Measurements from ENCODE around the gene HOXB5.

The HOXB5 gene

DNA sequence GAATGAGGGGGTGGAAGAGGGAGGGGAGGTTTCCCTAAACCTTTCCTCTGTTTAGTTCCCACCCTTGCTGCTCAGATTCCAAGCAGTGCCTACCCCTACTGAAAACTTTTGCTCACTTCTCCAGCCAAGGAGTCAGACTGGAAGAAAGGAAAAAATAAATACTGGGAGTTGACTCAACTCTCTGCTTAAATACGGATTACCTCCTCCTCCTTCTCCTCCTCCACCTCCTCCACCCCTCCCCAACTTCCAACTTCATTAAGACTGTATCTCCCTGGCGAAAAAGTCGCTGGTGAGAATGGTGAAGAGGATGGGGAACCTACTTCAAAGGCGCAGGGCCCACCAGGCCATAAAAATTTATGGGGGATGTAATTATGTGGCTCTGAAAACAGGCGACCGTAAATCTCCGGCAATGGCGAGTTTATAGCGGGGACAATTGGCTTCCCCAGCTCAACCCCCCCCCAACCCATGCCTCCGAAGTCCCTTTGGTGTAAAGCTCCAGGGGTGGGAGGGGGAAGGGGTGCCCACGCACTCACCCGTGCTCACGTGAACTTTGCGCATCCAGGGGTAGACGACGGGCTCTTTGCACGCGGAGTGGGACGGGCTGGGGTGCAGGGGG, 16.1 kb downstream of the HOXB5 start (continued):
- TF ChIP-seq, protein P1, sequence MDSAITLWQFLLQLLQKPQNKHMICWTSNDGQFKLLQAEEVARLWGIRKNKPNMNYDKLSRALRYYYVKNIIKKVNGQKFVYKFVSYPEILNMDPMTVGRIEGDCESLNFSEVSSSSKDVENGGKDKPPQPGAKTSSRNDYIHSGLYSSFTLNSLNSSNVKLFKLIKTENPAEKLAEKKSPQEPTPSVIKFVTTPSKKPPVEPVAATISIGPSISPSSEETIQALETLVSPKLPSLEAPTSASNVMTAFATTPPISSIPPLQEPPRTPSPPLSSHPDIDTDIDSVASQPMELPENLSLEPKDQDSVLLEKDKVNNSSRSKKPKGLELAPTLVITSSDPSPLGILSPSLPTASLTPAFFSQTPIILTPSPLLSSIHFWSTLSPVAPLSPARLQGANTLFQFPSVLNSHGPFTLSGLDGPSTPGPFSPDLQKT (IDR thresholded peaks at IDR 0.05; ENCODE audit: borderline replicate concordance, low read depth, low read length): no peak
- TF ChIP-seq ZNF114 (tag by site-specific recombination; IDR thresholded peaks at IDR 0.05) (no peak), TCF7L2 (IDR thresholded peaks at IDR 0.05; ENCODE audit: borderline replicate concordance, low read depth, low read length) (peak; percentile 100), ZNF707 (tag by site-specific recombination; IDR thresholded peaks at IDR 0.05) (no peak), ZSCAN23 (tag by site-specific recombination; IDR thresholded peaks at IDR 0.05) (0 out of 2 replicates have a peak, but pooled peaks have one; percentile 25), OVOL3 (tag by site-specific recombination; IDR thresholded peaks at IDR 0.05) (peak; percentile 93; the same call in 1 of the 2 replicates), ZSCAN30 (tag by site-specific recombination; IDR thresholded peaks at IDR 0.05) (peak; percentile 96), IKZF3 (tag by site-specific recombination; IDR thresholded peaks at IDR 0.05) (peak; percentile 99), ZNF274 (IDR thresholded peaks at IDR 0.05; ENCODE audit: low read length) (no peak), ZNF274 (tag by site-specific recombination; IDR thresholded peaks at IDR 0.05; ENCODE audit: borderline replicate concordance) (no peak), ZNF776 (tag by site-specific recombination; IDR thresholded peaks at IDR 0.05; ENCODE audit: borderline replicate concordance) (no peak), ZNF660 (tag by site-specific recombination; IDR thresholded peaks at IDR 0.05) (peak; percentile 82; the same call in 1 of the 2 replicates), ZNF48 (tag by site-specific recombination; IDR thresholded peaks at IDR 0.05) (no peak), ZNF530 (tag by site-specific recombination; IDR thresholded peaks at IDR 0.05; ENCODE audit: low read depth) (no peak), ZNF169 (tag by site-specific recombination; IDR thresholded peaks at IDR 0.05) (no peak), ZNF560 (tag by site-specific recombination; IDR thresholded peaks at IDR 0.05; ENCODE audit: borderline replicate concordance) (no peak), ZNF629 (tag by site-specific recombination; IDR thresholded peaks at IDR 0.05) (peak; percentile 89), ZNF37A (tag by site-specific recombination; IDR thresholded peaks at IDR 0.05) (0 out of 2 replicates have a peak, but pooled peaks have one; percentile 9), ZNF621 (tag by site-specific recombination; IDR thresholded peaks at IDR 0.05) (no peak), ZNF146 (tag by site-specific recombination; IDR thresholded peaks at IDR 0.05) (0 out of 2 replicates have a peak, but pooled peaks have one; percentile 17), SALL2 (tag by site-specific recombination; IDR thresholded peaks at IDR 0.05; ENCODE audit: borderline replicate concordance) (no peak), ZNF701 (tag by site-specific recombination; IDR thresholded peaks at IDR 0.05) (no peak), ZNF544 (tag by site-specific recombination; IDR thresholded peaks at IDR 0.05) (no peak), ZNF747 (tag by site-specific recombination; IDR thresholded peaks at IDR 0.05) (no peak)
- TF ChIP-seq, protein P2, sequence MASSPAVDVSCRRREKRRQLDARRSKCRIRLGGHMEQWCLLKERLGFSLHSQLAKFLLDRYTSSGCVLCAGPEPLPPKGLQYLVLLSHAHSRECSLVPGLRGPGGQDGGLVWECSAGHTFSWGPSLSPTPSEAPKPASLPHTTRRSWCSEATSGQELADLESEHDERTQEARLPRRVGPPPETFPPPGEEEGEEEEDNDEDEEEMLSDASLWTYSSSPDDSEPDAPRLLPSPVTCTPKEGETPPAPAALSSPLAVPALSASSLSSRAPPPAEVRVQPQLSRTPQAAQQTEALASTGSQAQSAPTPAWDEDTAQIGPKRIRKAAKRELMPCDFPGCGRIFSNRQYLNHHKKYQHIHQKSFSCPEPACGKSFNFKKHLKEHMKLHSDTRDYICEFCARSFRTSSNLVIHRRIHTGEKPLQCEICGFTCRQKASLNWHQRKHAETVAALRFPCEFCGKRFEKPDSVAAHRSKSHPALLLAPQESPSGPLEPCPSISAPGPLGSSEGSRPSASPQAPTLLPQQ (tag by site-specific recombination; IDR thresholded peaks at IDR 0.05): peak; percentile 98
- TF ChIP-seq, protein P3, sequence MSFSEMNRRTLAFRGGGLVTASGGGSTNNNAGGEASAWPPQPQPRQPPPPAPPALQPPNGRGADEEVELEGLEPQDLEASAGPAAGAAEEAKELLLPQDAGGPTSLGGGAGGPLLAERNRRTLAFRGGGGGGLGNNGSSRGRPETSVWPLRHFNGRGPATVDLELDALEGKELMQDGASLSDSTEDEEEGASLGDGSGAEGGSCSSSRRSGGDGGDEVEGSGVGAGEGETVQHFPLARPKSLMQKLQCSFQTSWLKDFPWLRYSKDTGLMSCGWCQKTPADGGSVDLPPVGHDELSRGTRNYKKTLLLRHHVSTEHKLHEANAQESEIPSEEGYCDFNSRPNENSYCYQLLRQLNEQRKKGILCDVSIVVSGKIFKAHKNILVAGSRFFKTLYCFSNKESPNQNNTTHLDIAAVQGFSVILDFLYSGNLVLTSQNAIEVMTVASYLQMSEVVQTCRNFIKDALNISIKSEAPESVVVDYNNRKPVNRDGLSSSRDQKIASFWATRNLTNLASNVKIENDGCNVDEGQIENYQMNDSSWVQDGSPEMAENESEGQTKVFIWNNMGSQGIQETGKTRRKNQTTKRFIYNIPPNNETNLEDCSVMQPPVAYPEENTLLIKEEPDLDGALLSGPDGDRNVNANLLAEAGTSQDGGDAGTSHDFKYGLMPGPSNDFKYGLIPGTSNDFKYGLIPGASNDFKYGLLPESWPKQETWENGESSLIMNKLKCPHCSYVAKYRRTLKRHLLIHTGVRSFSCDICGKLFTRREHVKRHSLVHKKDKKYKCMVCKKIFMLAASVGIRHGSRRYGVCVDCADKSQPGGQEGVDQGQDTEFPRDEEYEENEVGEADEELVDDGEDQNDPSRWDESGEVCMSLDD (tag by site-specific recombination; IDR thresholded peaks at IDR 0.05): no peak; the same call in 1 of the 2 replicates
- TF ChIP-seq, protein P4, sequence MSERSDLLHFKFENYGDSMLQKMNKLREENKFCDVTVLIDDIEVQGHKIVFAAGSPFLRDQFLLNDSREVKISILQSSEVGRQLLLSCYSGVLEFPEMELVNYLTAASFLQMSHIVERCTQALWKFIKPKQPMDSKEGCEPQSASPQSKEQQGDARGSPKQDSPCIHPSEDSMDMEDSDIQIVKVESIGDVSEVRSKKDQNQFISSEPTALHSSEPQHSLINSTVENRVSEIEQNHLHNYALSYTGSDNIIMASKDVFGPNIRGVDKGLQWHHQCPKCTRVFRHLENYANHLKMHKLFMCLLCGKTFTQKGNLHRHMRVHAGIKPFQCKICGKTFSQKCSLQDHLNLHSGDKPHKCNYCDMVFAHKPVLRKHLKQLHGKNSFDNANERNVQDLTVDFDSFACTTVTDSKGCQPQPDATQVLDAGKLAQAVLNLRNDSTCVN (tag by site-specific recombination; optimal IDR thresholded peaks at IDR 0.05): peak; percentile 65
- TF ChIP-seq, protein P5, sequence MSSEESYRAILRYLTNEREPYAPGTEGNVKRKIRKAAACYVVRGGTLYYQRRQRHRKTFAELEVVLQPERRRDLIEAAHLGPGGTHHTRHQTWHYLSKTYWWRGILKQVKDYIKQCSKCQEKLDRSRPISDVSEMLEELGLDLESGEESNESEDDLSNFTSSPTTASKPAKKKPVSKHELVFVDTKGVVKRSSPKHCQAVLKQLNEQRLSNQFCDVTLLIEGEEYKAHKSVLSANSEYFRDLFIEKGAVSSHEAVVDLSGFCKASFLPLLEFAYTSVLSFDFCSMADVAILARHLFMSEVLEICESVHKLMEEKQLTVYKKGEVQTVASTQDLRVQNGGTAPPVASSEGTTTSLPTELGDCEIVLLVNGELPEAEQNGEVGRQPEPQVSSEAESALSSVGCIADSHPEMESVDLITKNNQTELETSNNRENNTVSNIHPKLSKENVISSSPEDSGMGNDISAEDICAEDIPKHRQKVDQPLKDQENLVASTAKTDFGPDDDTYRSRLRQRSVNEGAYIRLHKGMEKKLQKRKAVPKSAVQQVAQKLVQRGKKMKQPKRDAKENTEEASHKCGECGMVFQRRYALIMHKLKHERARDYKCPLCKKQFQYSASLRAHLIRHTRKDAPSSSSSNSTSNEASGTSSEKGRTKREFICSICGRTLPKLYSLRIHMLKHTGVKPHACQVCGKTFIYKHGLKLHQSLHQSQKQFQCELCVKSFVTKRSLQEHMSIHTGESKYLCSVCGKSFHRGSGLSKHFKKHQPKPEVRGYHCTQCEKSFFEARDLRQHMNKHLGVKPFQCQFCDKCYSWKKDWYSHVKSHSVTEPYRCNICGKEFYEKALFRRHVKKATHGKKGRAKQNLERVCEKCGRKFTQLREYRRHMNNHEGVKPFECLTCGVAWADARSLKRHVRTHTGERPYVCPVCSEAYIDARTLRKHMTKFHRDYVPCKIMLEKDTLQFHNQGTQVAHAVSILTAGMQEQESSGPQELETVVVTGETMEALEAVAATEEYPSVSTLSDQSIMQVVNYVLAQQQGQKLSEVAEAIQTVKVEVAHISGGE (tag by site-specific recombination; conservative IDR thresholded peaks at IDR 0.05; ENCODE audit: low read depth): peak; percentile 31; the same call in 1 of the 2 replicates
- TF ChIP-seq, protein P6, sequence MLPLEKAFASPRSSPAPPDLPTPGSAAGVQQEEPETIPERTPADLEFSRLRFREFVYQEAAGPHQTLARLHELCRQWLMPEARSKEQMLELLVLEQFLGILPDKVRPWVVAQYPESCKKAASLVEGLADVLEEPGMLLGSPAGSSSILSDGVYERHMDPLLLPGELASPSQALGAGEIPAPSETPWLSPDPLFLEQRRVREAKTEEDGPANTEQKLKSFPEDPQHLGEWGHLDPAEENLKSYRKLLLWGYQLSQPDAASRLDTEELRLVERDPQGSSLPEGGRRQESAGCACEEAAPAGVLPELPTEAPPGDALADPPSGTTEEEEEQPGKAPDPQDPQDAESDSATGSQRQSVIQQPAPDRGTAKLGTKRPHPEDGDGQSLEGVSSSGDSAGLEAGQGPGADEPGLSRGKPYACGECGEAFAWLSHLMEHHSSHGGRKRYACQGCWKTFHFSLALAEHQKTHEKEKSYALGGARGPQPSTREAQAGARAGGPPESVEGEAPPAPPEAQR (tag by site-specific recombination; IDR thresholded peaks at IDR 0.05): no peak
